ENCODE measurements around the gene EPB41L1. TPM values are rescaled to one million over a fixed set of nuclear protein-coding genes. Genes with fewer than 3 reads are reported as not detected.

Gene EPB41L1
- total RNA-seq, 1 experiment from 2014 or later, result 42.1 TPM

- POLR2A ChIA-PET, result no interaction called here
- Histone ChIP-seq H3K4me2 (ENCODE audit: low read length) (peak overlapping the region; percentile 92), H3K9ac (ENCODE audit: low read length) (peak overlapping the region; percentile 65), H3K4me3 (replicated peaks in 1 of 2; ENCODE audit: low read depth in 1 of 2, low read length in 2 of 2) (peak overlapping the region; percentile 53 to 64), H3K27me3 (ENCODE audit: insufficient read depth, low read length) (no peaks in the 10 kb centered on the region), H3K9me2 (ENCODE audit: insufficient read depth) (no peaks in the 10 kb centered on the region), H3K9me3 (ENCODE audit: control insufficient read depth in 1 of 2, insufficient read depth in 1 of 2, low read depth in 1 of 2, low read length in 2 of 2) (no peaks in the 10 kb centered on the region), H3K36me3 (ENCODE audit: control insufficient read depth in 1 of 2, insufficient read depth in 2 of 2, low read length in 2 of 2) (no peaks in the 10 kb centered on the region), H3K79me2 (ENCODE audit: insufficient read depth, low read length) (no peaks in the 10 kb centered on the region), H3K4me1 (ENCODE audit: control insufficient read depth in 1 of 2, insufficient read depth in 2 of 2, low read length in 2 of 2) (peaks cover 14 to 27% of the 10 kb centered on the region in 2 experiments), H4K20me1 (ENCODE audit: insufficient read depth) (no peaks in the 10 kb centered on the region), H2AFZ (ENCODE audit: low read depth, low read length, poor library complexity, severe bottlenecking) (peak overlapping the region; percentile 68), H3K27ac (ENCODE audit: low read depth, low read length) (peak overlapping the region; percentile 44; the same call in 1 of the 2 replicates)
- peak; percentile 94 for ATAC-seq
- DNase-seq (ENCODE audit: low read depth, low spot score), result no peak
- TF ChIP-seq ZNF274 (IDR thresholded peaks at IDR 0.05; ENCODE audit: low read depth, low read length) (no peak), SIN3A (IDR thresholded peaks at IDR 0.05; ENCODE audit: low read depth) (no peak), EGR1 (IDR thresholded peaks at IDR 0.05; ENCODE audit: low read depth) (0 out of 2 replicates have a peak, but pooled peaks have one; percentile 24)
- CTCF ChIA-PET, result interaction anchor here (1.3 kb wide), 1 partner anchor 159 kb away, joined by 3 read pairs; no protein-coding TSS in a partner anchor
- intact Hi-C loops (cut with micrococcal nuclease), result no loop called here
- BruUV-seq (replicated peaks), result no TSS peak
- RAD21 ChIA-PET (ENCODE audit: low non-redundant PET in 1 of 2, low total read pairs in 2 of 2, uncharacterized antibody in 2 of 2, unreplicated experiment in 2 of 2), result no interaction called here
These were observed 522 bp upstream of the EPB41L1 start for GRCh38 chr20:36153736-36154699.

GRCh38 chr20:36155629-36155971, 1.1 kb downstream of the EPB41L1 start:
- H3K9me2 ChIP-seq (ENCODE audit: insufficient read depth), result no peaks in the 10 kb centered on the region
- peaks cover 14 to 27% of the 10 kb centered on the region in 2 experiments for H3K4me1 ChIP-seq (ENCODE audit: control insufficient read depth in 1 of 2, insufficient read depth in 2 of 2, low read length in 2 of 2)
- no peak for DNase-seq (ENCODE audit: low read depth, low spot score)
- no peaks in the 10 kb centered on the region for H3K79me2 ChIP-seq (ENCODE audit: insufficient read depth, low read length)
- ATAC-seq, result no peak
- H2AFZ ChIP-seq (ENCODE audit: low read depth, low read length, poor library complexity, severe bottlenecking), result no peak overlapping the region
- H3K27ac ChIP-seq (ENCODE audit: low read depth, low read length), result no peak overlapping the region
- no peaks in the 10 kb centered on the region for H4K20me1 ChIP-seq (ENCODE audit: insufficient read depth)
- intact Hi-C loops (cut with micrococcal nuclease), result no loop called here
- peak overlapping the region; percentile 82 for H3K4me2 ChIP-seq (ENCODE audit: low read length)
- H3K36me3 ChIP-seq (ENCODE audit: control insufficient read depth in 1 of 2, insufficient read depth in 2 of 2, low read length in 2 of 2), result no peaks in the 10 kb centered on the region
- ChIA-PET POLR2A (no interaction called here), CTCF (interaction anchor here (0.6 to 2.2 kb wide), 11 partner anchors 12 to 517 kb away, joined by 3 to 16 read pairs (median 5); partner anchors contain the start of gene SCAND1), RAD21 (ENCODE audit: low non-redundant PET in 1 of 2, low total read pairs in 2 of 2, uncharacterized antibody in 2 of 2, unreplicated experiment in 2 of 2) (no interaction called here)
- H3K9me3 ChIP-seq (ENCODE audit: control insufficient read depth in 1 of 2, insufficient read depth in 1 of 2, low read depth in 1 of 2, low read length in 2 of 2), result no peaks in the 10 kb centered on the region
- no peak overlapping the region for H3K9ac ChIP-seq (ENCODE audit: low read length)
- no TSS peak for BruUV-seq (replicated peaks)
- no peak for TF ChIP-seq ATF3 (IDR thresholded peaks at IDR 0.05)
- no peak for TF ChIP-seq SRF (IDR thresholded peaks at IDR 0.05; ENCODE audit: low read depth)
- no peak for TF ChIP-seq CEBPB (IDR thresholded peaks at IDR 0.05; ENCODE audit: low read depth)
- TF ChIP-seq TCF7L2 (IDR thresholded peaks at IDR 0.05; ENCODE audit: borderline replicate concordance, extremely low read depth, insufficient read depth, insufficient read length), result no peak
- no peaks in the 10 kb centered on the region for H3K27me3 ChIP-seq (ENCODE audit: insufficient read depth, low read length)
- H3K4me3 ChIP-seq (replicated peaks in 1 of 2; ENCODE audit: low read depth in 1 of 2, low read length in 2 of 2), result peak overlapping the region; percentile 53 to 64; a peak in 3 of 4 replicates
